ENCODE data around the gene KLHDC9.

KLHDC9 gene

DNA sequence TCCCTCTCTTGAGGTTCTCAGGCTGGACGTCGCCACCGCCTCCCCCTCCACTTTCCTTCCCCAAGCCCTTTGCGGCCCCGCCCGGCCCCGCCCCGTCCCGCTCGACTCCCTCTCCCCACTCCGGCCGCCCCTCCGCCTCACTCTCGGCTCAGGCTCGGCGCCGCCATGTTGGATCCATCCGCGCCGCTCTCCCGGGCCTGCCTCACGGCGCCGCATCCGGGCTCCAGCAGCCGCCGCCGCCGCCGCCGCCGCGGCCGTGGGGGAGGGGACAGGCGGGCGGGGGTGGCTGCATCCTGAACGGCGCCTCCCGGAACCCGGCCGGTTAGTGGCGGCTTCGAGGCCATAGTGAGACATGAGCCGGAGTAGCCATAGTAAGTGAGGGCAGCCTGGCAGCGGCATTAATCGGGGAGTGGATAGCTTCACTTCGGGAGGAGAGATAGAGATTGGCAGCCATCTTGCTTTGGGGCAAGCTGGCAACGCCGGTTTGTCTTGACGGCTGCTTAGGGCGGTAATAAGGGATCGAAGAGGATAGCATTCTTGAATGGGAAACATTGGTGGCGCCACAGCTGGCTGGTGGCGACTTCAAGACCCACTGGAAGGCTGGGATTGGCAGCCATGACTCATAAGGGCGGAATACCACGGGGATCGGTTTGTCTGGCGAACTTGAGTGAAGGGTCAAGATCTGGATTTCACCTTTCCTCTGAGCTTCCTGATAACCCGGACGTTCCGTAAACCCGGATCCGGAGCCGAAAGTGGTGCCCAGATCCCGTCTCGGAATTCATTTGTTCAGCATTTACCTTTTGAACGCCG lies 34.5 kb downstream of the KLHDC9 start, which contains the start of gene DEDD:
Gene DEDD, minus strand, starts transcription at position 258 of the 810 bp plus-strand sequence. CDS start 8,205 bp downstream, outside the sequence.
- peak; percentile 93 for DNase-seq (ENCODE audit: low spot score)

DNA sequence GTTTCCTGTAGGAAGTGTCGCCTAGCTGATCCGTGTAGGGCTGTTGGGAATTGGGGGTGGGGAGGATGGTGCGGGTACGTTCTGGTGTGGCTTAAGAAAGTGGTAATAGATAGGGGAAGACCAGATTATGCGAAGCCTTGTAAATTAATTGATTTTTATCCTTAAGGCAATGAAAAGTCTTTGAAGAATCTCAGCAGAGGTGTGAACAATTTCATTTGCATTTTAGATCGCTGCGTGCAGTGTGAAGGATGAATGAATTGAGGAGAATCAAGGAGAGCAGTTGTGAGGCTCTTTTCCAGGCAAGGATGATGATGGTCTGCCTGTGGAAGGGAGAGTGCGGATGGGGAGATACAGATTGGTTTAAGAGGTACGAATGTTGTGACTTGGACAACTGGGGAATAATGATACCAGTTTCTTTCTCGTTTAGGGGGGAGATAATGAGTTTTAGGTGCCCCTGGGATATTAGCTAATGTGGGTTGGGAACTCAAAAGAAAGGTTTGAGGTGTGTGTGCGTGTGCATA lies 35.1 kb downstream of the KLHDC9 start:
- DNase-seq (ENCODE audit: low spot score), result no peak

DNA sequence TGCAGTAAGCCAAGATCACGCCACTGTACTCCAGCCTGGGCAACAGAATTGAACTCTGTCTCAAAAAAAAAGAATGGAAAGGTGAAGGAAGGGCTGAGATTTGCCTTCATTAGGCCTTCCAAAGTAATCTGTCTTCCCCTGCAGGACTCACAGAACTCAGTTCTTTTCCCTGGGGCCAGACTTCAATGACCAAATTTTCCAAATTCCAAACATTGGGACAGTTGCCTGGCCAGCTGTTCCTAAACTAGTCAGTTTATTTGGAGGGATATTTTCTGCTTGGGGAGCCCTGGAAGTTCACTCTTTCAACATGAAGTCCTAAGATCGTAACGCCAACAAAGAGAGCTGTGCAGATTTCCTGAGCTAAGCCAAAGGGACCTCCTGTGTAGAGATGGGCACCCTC lies 39.7 kb downstream of the KLHDC9 start:
- DNase-seq (ENCODE audit: low spot score), result no peak

DNA sequence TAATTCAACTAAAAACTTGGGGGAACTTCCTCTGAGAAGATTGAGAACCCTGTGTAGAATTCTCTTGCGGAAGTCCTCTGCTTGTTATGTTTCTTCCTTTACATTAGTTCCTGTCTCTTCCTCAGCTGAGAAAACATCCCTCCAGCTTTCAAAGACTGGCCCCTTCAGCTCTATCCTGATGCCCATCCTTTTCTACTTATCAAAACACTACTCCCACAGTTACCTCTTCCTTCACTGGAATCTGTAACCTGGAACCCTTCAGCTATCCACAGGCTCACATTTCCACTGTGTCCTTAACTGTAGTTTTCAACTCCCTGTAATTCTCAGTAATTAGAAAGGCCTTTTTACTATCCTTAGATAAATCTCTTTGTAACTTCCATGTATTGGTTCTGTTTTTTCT lies 40.3 kb downstream of the KLHDC9 start:
- DNase-seq (ENCODE audit: low spot score), result no peak

DNA sequence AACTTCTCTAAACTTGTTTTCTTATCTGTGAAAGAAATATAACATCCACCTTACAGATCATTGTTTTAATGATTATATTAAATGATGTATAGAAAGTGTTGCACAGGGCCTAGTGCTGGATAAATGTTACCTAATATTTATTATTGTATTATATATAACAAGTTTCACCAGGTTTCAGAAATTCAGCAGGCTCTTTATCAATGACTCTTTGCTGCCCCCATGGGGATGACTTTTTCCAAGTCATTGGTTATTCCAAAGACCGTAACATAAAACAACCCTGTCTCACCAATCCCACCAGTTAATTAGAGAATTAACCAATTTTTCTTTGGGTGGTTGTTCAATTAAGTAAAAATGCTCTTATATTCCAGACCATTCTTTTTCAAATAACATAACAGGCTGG lies 41.6 kb downstream of the KLHDC9 start:
- DNase-seq (ENCODE audit: low spot score), result peak; percentile 64

DNA sequence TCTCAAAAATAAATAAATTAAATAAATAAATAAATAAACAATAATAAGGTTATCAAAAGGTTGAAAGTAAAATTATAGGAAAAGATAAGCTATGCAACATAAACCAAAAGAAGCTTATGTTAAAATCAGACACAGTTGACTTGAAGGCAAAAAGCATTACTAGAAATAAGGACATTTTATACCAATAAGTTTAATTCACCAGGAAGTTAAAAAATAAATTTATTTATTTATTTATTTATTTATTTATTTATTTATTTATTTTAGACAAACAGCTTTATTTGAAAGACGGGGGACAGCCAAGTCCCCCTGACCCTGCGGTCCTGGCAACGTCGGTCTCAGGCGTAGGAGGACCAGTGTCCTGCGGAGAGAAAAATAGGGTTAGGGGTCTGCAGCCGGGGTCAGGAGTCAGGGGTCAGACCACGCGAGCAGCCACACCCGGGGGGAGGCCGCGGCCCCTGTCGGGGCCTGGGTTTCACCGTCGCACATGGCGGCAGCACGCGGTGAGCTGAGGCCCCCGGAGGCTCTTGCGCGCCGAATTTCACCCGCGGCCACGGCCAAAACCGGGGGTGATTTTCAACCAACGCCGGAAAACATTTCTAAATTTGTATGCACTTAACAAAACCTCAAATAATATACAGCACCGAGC lies 42.7 kb downstream of the KLHDC9 start:
- DNase-seq (ENCODE audit: low spot score), result no peak

DNA sequence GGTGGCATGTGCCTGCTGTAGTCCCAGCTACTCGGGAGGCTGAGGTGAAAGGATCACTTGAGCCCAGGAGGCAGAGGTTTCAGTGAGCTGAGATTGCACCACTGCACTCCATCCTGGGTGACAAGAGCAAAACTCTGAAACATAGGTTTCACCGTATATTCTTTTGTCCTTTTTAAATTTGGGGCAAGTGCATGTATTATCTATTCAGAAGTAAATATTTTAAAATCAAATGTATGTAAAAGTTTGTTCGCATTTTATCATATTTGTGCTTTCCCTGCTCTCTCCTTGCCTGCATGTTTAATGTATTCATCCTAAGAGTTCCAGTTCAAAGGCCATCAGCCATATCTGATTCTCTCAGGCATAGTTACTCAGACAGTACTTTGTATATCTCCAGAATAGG lies 47.7 kb downstream of the KLHDC9 start:
- no peak for DNase-seq (ENCODE audit: low spot score)
